Medulla oblongata (tissue), 1 donor: Measurements from ENCODE around the gene LIMS2.
A peak's percentile ranks its signal among the peaks of the same experiment; 100 is the strongest.

Experiments used
- DNase-seq: peaks from one replicate; pipeline ENCODE4 v3.0.0-alpha.2; 2015; ENCODE audit errors: extremely low spot score

LIMS2 gene

DNA sequence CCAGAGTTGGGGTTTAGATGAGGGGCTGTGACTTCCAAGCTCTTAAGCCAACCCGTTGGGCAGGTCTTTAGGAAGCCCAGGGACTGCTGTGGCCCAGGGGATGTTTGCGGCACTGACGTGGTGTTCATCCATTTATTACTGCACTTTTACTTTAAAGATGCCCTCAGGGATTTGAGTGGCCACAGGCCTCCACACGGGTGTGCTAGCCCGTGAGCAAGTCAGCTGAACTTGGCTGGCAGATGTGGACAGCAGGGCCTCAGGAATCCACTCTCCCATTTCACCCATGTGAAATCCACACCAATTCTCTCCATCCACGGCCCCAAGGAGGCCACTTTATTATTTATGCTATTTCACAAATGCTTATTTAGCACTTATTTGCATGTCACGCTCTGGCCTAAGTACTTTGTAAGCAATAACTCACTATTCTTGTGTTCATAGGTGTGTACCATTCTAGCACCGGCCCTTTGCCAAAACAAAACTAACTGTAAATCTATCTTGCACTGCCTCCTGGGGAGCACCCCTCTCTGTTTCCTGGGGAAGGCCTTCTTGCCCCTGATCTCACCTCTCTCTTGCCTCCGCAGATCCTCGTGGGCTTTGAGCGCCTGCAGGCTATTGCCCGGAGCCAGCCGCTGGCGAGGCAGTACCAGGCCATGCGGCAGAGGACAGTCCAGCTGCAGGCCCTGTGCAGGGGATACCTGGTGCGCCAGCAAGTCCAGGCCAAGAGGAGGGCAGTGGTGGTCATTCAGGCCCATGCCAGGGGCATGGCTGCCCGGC, 68.5 kb downstream of the LIMS2 start:
- no peak for DNase-seq

DNA sequence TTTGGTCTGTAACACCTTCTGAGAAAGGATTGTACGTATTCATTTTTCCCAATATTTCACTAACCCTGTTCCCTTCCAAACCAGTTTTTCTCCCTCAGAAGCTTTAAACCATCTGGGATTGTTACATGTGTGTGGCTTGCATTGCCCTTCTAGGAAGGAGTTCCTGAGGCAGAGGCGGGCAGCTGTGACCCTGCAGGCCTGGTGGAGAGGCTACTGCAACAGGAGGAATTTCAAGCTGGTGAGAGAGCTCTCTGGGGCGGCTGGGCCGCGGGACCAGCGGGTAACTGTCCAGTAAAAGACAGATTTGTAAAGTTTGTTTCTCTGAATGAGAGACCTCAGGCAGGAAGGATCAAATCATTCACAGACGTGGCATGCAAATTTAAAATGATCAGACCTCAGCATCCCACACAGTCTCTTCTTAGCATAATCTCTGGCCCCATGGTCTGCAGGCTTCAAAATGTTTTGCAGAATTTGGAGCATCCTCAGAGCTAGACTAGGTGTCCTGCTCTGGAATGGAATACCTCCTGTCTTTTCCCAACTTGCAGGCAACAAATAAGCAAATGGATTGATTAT, 69.6 kb downstream of the LIMS2 start:
- no peak for DNase-seq

DNA sequence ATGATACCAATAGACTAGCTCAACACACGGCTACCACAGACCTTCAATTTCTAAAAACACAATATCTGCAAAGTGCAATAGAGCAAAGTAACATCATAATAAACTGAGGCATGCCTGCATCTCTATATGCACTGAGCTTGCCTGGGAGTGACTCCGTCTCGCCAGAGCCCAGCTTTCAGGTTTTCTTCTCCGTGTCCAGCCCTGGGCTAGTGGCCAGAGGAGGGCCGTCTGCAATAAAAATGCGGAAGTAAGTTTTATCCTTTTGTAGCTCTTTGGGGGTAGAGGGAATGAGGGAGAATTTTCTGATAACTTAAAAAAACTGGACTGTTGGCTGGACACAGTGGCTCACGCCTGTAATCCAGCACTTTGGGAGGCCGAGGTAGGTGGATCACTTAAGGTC, 70.3 kb downstream of the LIMS2 start:
- no peak for DNase-seq

DNA sequence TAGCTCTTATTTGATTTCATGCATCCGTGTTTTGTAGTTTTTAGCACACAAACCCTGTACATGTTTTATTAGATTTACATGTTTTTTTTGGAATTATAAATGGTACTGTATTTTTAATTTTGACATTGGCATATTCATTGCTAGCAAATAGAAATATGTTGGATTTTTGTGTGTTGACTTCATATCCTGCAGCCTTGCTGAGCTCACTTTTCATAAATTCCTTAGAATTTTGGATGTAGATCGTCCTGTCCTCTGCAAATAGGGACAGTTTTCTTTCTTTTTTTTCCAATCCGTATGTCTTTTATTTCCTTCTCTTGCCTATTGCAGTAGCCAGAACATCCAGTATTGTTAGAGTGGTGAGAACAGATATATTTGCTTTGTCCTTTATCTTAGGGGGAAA, 76.1 kb downstream of the LIMS2 start:
- no peak for DNase-seq

DNA sequence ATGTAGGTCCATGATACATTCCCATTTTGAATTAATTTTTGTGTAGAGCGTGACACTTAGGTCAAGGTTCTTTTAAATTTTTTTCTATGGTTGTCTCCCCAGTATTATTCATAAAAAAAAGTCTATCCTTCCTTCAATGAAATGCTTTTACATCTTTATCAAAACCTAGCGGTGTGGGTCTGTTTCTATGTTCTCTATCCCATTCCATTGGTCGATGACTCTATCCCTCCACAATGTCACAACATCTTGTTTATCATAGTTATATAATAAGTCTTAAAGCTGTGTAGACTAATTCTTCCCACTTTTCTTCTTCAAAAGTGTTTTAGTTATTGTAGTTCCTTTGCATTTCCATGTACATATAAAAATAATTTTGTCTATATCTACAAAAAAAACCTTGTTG, 76.6 kb downstream of the LIMS2 start:
- no peak for DNase-seq

DNA sequence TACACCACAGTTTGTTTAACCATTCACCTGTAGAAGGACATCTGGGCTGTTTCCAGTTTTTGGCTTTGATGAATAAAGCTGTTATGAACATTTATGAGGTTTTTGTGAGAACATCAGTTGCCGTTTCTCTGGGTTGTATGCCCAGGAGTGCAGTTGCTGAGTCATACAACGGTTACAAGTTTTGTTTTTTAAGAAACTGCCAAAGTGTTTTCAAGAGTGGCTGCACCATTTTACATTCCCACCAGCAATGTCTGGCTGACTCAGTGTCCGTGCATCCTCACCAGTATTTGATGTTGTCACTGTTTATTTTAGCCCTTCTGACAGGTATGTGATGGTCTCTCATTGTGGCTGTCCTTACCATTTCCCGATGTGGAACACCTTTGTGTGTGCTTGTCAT, 77.3 kb downstream of the LIMS2 start:
- no peak for DNase-seq

DNA sequence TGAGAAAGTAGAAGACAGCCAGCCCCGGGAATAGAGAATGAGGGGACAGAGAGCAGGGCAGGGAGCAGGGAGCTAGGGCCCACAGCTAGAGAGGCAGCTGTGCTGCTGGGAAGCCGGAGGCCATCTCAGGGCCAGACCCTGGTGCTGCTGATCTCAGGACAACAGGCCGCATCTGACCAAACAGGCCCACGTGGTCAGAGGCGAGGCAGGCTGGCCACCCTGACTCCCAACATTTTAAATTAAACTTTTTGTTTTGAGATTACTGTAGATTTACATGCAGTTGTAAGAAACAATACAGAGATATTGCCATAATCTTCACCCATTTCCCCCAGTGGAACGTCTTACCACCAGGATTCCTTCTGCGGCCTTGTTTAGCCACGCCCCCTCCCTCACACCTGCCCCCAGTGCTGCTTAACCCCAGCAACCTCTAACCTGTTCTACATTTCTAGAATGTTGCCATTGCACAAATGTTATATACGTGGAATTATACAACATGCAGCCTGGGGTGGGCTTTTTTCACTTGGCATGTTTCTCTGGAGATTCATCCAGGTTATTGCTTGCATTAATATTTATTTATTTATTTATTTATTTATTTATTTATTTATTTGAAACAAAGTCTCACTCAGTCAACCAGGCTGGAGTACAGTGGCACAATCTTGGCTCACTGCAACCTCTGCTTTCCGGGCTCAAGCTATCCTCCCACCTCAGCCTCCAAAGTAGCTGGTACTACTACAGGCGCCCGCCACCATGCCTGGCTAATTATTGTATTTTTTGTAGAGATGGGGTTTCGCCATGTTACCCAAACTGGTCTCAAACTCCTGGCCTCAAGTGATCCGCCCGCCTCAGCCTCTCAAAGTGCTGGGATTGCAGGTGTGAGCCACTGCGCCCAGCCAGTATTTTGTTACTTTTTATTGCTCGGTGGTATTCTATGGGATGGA, 78.0 kb downstream of the LIMS2 start:
- no peak for DNase-seq

DNA sequence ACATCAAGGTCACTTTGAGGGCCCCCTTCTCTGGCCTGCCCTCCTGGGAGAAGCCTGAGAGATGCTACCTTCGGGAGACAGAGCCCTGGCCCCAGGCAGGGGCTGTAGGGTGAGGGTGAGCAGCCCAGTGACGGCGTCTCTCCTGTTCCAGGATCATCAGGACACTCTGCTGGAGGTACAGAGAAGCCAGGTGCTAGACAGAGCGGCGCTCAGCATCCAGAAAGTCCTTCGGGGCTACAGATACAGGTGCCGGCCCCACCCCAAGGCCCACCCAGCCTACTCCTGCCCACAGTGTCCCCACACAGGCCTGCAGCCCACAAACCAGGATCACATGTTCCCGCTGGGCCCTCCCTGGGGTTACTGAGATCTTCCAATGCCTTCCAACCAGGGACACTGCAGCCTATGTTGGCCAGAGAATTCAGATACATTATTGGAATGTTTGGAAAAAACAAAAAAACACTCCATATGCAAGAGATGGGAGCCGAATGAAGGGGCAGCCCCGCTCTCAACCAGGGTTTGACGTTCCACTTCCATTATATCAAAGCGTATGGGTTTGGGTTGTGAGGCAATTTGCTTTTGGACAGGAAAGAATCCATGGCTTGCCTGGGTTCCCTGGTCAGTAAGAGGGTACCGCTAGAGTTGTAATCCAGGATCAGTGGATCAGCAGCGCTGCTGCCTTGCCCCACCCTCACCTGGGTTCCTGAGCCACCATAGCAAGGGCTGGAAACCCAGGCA, 78.9 kb downstream of the LIMS2 start:
- no peak for DNase-seq

DNA sequence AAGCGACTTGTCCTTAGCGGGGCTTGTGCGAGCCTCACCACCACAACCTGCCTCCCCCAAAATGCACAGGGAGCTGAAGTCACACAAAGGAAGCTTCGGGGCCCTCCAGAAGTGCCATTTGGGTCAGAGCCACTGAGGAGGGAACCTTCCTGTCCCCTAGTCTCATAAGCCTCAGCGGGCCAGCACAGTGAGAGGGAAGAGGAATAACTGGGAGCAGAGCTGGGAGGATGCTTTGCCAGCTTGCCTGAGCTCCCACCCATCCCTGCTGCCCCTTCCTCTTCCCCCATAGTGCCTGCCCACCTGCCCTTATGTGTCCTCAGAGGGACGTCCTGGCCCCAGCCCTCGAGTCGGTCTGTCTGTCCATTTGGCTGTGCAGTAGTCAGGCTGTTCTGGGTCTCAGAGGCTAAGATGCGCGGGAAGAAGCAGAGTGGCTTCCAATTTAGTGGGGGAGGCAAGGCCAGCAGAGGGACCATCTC, 81.2 kb downstream of the LIMS2 start:
- no peak for DNase-seq

DNA sequence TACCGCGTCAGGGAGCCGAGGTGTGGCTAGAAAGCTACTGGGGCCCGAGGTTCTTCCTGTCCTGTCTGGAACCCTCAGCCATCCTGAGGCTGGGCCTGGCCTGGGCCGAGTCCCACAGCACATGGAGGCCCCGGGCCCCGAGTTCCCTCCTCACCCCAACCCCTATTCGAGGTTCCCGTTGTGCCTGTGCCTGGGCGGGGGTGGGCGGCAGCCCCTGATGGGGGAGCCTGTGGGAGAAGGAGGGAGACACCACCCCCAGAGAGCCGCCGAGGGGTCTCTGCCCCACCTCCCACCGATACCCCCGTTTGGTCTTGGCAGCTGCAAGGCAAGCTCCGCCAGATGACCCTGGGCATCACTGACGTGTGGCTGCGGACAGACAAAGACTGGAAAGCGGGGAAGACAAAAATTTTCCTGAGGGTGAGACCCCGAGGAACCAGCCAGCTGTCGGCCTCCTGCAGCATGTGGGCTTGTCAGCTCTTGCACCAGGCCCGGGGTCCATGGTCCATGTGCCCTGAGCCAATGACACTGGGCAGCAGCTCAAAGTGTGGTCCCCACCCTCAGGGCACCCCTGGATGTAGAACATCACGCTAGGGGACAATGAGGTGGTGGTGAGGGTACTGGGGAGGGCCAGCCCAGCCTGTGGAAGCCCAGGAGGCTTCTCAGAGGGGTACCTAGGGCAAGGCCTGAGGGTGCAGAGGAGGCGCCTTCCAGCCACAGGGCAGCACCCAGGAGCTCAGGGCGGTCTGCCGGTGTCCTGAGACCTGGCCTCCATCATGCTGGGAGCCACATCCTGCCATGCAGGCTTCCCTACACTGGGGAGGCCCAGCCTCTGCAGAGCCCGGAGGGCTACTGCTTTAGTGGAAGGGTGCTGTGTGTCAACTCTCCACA, 81.9 kb downstream of the LIMS2 start:
- DNase-seq, result no peak

DNA sequence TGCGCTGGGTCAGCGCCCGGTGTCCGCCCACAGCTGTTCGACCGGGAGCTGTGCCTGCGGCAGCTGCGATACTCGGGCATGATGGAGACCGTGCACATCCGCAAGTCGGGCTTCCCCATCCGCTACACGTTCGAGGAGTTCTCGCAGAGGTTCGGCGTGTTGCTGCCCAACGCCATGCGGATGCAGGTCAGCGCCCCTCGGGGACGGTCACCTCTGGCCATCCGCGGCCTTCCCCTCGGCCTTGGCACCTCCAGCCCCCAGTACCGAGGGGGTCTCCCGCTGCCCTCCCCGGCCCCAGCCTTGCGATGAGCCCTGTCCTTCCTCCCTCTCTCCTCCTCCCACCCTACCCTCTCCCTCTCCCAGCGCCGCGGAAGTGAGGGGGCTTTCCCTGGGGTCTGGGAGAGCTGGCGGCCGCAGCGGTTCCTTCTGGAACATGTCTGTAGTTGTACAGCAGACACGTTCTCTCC, 82.5 kb downstream of the LIMS2 start:
- no peak for DNase-seq

DNA sequence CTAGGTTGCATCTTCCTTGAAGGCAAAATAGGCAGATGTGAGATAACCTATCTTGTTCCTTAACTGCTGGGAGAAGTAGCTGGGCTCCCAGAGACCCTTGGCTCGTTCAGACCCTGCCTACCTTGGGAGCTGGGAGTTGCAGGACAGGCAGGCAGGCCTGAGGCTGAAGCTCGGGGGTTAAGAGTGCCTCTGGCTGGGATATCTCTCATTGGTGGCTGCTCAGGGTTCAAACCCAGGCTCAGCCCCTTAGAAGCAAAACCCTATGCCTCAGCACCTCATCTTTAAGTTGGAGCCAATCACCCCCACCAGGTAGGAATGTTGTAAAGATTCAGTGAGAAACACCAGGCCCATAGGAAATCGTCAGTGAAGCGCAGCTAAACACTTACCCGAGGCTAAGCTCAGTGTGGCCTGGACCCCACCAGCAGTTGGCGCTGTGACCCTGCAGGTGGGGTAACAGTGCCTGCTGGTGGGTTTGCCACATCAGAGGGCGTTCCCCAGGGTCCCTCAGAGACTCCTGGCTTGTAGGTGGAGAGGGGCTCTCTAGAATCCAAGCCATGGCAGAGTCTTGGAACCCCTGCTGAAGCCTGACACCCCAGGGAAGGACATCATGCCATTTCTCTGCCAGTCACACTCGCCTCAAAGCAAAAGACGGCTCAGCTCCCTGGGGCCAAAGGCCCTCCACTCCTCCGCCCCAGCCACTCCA, 84.0 kb downstream of the LIMS2 start:
- DNase-seq, result peak; percentile 68

DNA sequence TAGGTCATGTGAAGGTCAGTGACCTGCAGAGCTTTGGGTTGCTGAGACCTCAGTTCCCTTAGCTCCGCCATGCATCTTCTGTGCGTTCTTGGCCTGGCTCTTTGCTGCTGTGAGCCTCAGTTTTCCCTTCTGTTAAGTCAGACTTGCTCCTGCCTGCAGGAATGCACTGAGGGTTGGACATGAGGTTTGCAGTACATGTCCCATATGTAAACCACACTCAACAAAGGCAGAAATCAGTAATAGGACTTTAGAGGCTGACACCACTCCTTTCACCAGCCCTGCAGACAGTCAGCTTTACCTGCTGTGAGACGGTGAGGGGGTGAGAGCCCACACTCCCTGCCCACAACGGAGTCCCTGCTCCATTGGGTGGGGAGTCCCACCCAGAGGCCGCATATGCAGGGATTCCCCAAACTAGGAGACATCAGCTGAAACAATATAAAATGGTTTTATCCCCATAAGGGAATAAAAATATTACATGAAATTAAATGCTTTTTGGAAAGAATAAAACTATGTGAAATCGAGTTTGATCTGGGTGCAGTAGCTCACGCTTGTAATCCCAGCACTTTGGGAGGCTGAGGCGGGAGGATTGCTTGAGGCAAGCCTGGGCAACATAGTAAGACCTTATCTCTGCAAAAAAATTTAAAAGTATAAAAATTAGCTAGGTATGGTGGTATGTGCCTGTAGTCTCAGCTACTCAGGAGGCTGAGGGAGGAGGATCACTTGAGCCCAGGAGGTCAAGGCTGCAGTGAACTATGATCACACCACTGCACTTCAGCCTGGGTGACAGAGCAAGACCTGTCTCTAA, 84.7 kb downstream of the LIMS2 start:
- no peak for DNase-seq

DNA sequence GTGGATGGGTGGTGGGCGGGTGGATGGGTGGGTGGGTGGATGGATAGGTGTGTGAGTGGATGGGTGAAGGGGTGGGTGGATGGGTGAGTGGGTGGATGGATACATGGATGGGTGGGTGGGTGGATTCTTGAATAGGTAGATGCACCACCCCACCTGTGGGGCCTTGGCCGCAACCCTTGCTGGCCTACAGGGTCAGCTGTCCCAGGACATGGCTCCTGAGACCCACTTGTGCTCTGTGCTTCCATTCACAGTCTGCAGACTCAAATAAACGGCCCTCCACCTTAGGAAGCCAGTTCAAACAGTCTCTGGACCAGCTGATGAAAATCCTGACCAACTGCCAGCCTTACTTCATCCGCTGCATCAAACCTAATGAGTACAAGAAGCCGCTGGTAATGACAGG, 85.5 kb downstream of the LIMS2 start:
- no peak for DNase-seq

DNA sequence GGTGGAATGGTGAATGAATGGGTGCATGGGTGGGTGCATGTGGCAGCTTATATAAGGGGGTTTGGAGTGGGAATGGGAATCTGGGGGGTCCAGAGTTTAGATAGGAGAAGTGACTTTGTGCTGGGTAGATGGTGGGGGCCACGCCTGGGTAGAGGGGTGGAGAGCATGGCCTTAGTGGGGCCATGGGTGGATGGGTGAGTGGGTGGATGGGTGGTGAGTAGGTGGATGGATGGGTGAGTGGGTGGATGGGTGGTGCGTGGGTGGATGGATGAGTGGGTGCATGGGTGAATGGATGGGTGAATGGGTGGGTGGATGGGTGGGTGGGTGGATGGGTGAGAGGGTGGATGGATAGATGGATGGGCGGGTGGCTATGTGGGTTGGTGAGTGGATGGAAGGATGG, 86.0 kb downstream of the LIMS2 start:
- DNase-seq, result no peak
